Esophagus muscularis mucosa (tissue), 4 donors: ENCODE measurements around the gene BCAP29. TPM values are rescaled to one million over a fixed set of nuclear protein-coding genes. Genes with fewer than 3 reads are reported as not detected.
A peak's percentile ranks its signal among the peaks of the same experiment; 100 is the strongest.

Source experiments
- DNase-seq: peaks from one replicate; pipeline ENCODE4 v3.0.0-alpha.2; 2017; ENCODE audit errors: extremely low spot score
- H3K27ac ChIP-seq, 4 donors: fragments of 200-600 bp; sonication (generic); replicated peaks in 1 of 4; 1 replicate in 3 of 4; 2 replicates in 1 of 4; pipeline ENCODE4 v1.5.1; 2016 to 2019; ENCODE audit warnings: mild to moderate bottlenecking in 1 of 4
- H3K27me3 ChIP-seq, 4 donors: fragments of 200-600 bp; sonication (generic); one replicate each; pipeline versions ENCODE4 v1.5.1 to v1.6.0; 2016 to 2019
- H3K36me3 ChIP-seq, 4 donors: fragments of 200-600 bp; sonication (generic); one replicate each; pipeline ENCODE4 v1.5.1; 2016 to 2019
- H3K4me1 ChIP-seq, 4 donors: fragments of 200-600 bp; sonication (generic); one replicate each; pipeline ENCODE4 v1.5.1; 2016 to 2019
- H3K4me3 ChIP-seq, 4 donors: fragments of 200-600 bp; sonication (generic); 1 replicate in 2 of 4; 2 replicates in 2 of 4; pipeline ENCODE4 v1.5.1; 2016 to 2019; ENCODE audit warnings: mild to moderate bottlenecking in 4 of 4, moderate library complexity in 1 of 4
- H3K9me3 ChIP-seq, 4 donors: fragments of 200-600 bp; sonication (generic); 1 replicate in 3 of 4; 2 replicates in 1 of 4; pipeline ENCODE4 v1.5.1; 2016 to 2019
- CTCF ChIP-seq, 3 experiments: fragments of 200-600 bp in 2 of 3; fragments of 450-650 bp in 1 of 3; sonication (generic) in 2 of 3; IDR thresholded peaks; one replicate each; pipeline ENCODE4 v1.5.1; 2017 to 2019; ENCODE audit warnings: antibody characterized with exemption in 3 of 3, mild to moderate bottlenecking in 2 of 3, moderate library complexity in 1 of 3
- EP300 ChIP-seq: sonication (generic); formaldehyde crosslinking; IDR thresholded peaks from one replicate; pipeline ENCODE4 v1.6.1; 2017; ENCODE audit warnings: antibody characterized with exemption
- POLR2A ChIP-seq: fragments of 450-650 bp; IDR thresholded peaks from one replicate; pipeline ENCODE4 v1.6.1; 2017; ENCODE audit warnings: antibody characterized with exemption, moderate library complexity, mild to moderate bottlenecking, low read depth
- POLR2AphosphoS5 ChIP-seq, 2 donors: sonication (generic); formaldehyde crosslinking; IDR thresholded peaks; one replicate each; pipeline ENCODE4 v1.6.1; 2017; ENCODE audit warnings: antibody characterized with exemption in 2 of 2
- WGBS: methylation state at CpG from one replicate; pipeline ENCODE4 v1.1.5; 2018; 5-methylcytosine and 5-hydroxymethylcytosine counted together
- intact Hi-C: fragments of 100-400 bp; cut with DNase I; formaldehyde crosslinking; loops from one replicate; pipeline ENCODE4 v1.15.1; 2023
- total RNA-seq, 4 donors: library from RNA; depleted of rRNA; stranded (reverse); fragments of >200 nt; gene quantifications; one replicate each; pipeline versions ENCODE4 v1.1.0 to v1.2.1, GENCODE V29; 2016

The BCAP29 gene
- total RNA-seq, 4 donors from 2014 or later = 89.8 to 116 (median 107) TPM

GRCh38 chr7:107594961-107595737, 15.1 kb downstream of the BCAP29 start:
- H3K4me1 ChIP-seq = peaks cover 17 to 32% (median 19%) of the 10 kb centered on the region in 4 donors
- TF ChIP-seq POLR2AphosphoS5 (IDR thresholded peaks at IDR 0.05) = peak; percentile 47 to 66
- TF ChIP-seq POLR2A = no peak
- H3K36me3 ChIP-seq = peaks cover 0 to 31% (median 19%) of the 10 kb centered on the region in 4 donors
- DNase-seq = no peak
- intact Hi-C loops = no loop called here
- peak overlapping the region; percentile 68 to 80 (median 73) for H3K27ac ChIP-seq
- H3K4me3 ChIP-seq = no peak overlapping the region
- no peaks in the 10 kb centered on the region for H3K27me3 ChIP-seq
- 21% methylated on average over 4 of the region's 4 CpGs for WGBS
- H3K9me3 ChIP-seq = no peaks in the 10 kb centered on the region

DNA sequence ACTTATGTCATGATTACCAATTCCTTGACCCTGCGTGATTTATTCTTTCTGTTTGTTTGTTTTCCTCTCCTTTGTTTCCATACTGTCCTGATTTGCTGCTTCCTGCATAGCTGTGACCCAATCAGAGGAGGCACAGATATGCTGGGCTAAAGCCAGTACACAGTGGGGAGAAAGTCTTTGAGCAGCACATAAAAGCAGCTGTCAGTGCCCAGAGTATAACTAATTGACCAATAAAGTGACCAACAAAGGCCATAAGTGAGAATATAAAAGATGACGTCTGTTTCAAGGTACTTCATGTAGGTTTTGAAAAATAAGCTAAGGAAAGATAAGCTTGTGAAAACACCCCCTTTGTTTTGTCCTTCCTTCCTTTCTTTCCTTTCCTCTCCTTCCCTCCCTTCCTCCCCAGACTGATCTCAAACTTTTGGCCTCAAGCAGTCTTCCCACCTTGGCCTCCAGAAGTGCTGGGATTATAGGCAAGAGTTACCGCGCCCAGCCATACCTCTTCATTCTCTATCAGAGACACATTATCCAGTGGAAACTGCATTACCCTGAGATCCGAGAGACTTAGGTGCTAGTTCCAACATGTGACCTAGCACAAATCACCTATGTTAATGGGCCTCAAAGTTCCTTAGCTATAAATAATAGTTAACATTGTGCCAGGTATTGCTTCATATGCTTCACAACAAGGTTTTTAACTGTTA, 17.0 kb downstream of the BCAP29 start:
- no peak for DNase-seq
- Histone ChIP-seq H3K9me3 (no peaks in the 10 kb centered on the region), H3K4me1 (peaks cover 17 to 20% (median 19%) of the 10 kb centered on the region in 4 donors), H3K27me3 (no peaks in the 10 kb centered on the region), H3K4me3 (no peak overlapping the region), H3K27ac (no peak overlapping the region), H3K36me3 (peaks cover 6 to 50% (median 32%) of the 10 kb centered on the region in 4 donors)
- 88% methylated on average over 5 of the region's 5 CpGs for WGBS
- TF ChIP-seq POLR2AphosphoS5 (IDR thresholded peaks at IDR 0.05) (no peak), EP300 (no peak), CTCF (IDR thresholded peaks at IDR 0.05) (no peak), POLR2A (no peak)
- intact Hi-C loops = no loop called here

GRCh38 chr7:107597582-107597916, 17.5 kb downstream of the BCAP29 start:
- H3K27ac ChIP-seq = no peak overlapping the region
- intact Hi-C loops = no loop called here

DNA sequence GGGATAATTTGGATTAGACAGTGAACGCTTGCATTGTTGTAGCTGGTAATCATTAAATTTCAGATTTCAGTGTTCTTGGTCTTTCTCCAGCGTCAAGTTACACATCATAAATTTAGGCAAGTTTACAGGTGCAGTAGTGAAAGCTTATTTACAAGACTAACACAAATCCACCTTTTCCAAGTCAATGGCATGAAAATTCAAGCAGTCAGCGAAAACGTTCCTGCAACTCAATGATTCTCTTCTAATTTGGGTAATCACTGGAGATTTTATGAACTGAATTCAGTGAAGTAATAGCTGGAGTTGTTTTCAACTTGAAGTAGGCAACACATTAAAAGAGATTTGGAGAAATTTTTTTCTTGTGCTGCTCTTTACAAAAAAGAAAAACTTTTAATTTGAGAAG, 17.9 kb downstream of the BCAP29 start:
- 85% methylated on average over 4 of the region's 4 CpGs for WGBS
- Histone ChIP-seq H3K4me1 (peaks cover 17 to 20% (median 19%) of the 10 kb centered on the region in 4 donors), H3K27me3 (no peaks in the 10 kb centered on the region), H3K9me3 (no peaks in the 10 kb centered on the region), H3K36me3 (peaks cover 6 to 57% (median 37%) of the 10 kb centered on the region in 4 donors), H3K27ac (no peak overlapping the region), H3K4me3 (no peak overlapping the region)
- no peak for DNase-seq
- TF ChIP-seq POLR2A = no peak
- no peak for TF ChIP-seq CTCF (IDR thresholded peaks at IDR 0.05)
- TF ChIP-seq EP300 = no peak
- no peak for TF ChIP-seq POLR2AphosphoS5 (IDR thresholded peaks at IDR 0.05)
- intact Hi-C loops = no loop called here

More at GRCh38 chr7:107597582-107597916, 17.5 kb downstream of the BCAP29 start:
- no peaks in the 10 kb centered on the region for H3K9me3 ChIP-seq
- WGBS = 84% methylated on average over 1 of the region's 1 CpG
- no peaks in the 10 kb centered on the region for H3K27me3 ChIP-seq
- no peak for DNase-seq
- TF ChIP-seq EP300 (no peak), POLR2A (no peak), CTCF (IDR thresholded peaks at IDR 0.05) (no peak), POLR2AphosphoS5 (IDR thresholded peaks at IDR 0.05) (no peak)
- peaks cover 17 to 20% (median 19%) of the 10 kb centered on the region in 4 donors for H3K4me1 ChIP-seq
- no peak overlapping the region for H3K4me3 ChIP-seq
- H3K36me3 ChIP-seq = peaks cover 6 to 55% (median 34%) of the 10 kb centered on the region in 4 donors

- no peak overlapping the region for H3K4me3 ChIP-seq
- no peaks in the 10 kb centered on the region for H3K9me3 ChIP-seq
- TF ChIP-seq CTCF (IDR thresholded peaks at IDR 0.05) (no peak), EP300 (no peak)
- no peaks in the 10 kb centered on the region for H3K27me3 ChIP-seq
- H3K36me3 ChIP-seq = peaks cover 11 to 65% (median 43%) of the 10 kb centered on the region in 4 donors
- intact Hi-C loops = no loop called here
- 95% methylated on average over 1 of the region's 1 CpG for WGBS
- H3K27ac ChIP-seq = no peak overlapping the region
- peaks cover 17 to 20% (median 19%) of the 10 kb centered on the region in 4 donors for H3K4me1 ChIP-seq
- DNase-seq = no peak
Observed at GRCh38 chr7:107599262-107599661, 19.2 kb downstream of the BCAP29 start.
